HFF-Myc (cell line): ENCODE results near the gene C6orf132.

ENCODE experiments used
- DNase-seq: peaks from one replicate; pipeline ENCODE4 v3.0.0-alpha.2; 2011; ENCODE audit warnings: low read depth; ENCODE audit errors: extremely low read depth
- H3K4me3 ChIP-seq: replicated peaks from 2 replicates; pipeline ENCODE4 v1.5.1; 2011; ENCODE audit warnings: low read depth, mild to moderate bottlenecking, control low read depth, low read length
- CTCF ChIP-seq: IDR thresholded peaks from 2 replicates; pipeline ENCODE4 v1.5.1; 2012; ENCODE audit warnings: mild to moderate bottlenecking, low read depth, low read length, control low read depth; ENCODE audit errors: missing control alignments

C6orf132 gene

DNA sequence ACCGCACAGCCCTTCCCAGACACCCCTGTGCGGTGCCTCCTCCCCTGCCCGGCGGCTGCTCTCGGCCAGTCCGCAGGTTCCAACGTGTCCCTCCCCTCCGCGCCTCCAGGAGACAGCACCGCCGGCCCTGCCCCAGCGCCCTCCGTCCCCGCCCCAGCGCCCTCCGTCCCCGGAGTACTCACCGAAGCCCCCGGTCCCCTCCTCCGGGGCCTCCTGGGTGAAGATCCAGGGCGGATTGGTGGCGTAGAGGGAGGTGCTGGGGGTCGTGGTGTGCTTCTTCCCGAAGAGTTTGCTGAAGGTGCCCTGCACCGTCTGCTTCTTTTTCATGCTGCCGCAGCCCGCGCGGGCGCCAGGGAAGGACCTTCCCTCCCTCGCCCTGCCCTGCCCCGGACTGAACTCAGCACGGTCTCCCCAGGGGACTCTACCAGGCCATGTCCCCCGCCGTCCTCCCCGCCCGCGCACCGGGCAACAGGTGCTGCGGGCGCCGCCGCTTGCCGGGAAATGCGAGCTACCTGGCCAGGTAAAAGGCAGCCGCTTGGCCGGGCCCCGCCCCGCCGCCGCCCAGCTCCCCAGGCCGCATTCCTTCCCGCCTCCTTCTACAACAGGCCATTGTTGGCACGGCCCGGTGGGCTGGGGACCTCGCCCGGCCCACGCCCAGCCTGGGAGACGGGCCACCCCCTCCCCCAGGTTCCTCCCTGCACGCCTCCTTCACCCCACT is at the start of gene C6orf132:
Gene C6orf132 (minus strand): TSS at position 503 of the 718 bp plus-strand sequence. CDS start 176 bp downstream, at position 327.
- no peak for DNase-seq
- no peak for TF ChIP-seq CTCF
- H3K4me3 ChIP-seq, result peak within 1 kb of the TSS; percentile 25

GRCh38 chr6:42190554-42191183 is 48.2 kb upstream of the C6orf132 start:
- no peak for TF ChIP-seq CTCF
- no peak for DNase-seq
- H3K4me3 ChIP-seq, result no peak overlapping the region

DNA sequence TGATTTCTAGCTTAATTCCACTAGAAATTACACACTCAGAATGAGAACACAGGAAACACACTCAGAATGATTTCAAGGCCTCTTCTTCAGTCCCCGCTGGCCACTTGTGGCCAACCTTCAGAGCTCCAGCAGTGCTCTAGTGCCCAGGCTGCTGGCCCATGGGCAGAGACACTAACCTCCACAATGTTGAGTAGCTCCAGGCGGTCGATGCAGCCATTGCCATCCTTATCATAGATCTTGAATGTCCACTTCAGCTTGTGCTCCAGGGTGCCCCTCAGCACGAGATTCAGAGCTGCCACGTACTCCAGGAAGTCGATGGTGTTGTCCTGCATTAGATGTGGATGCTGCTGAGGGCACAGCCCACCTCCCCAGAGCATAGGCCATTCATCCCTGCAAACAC is 46.0 kb upstream of the C6orf132 start:
- DNase-seq, result no peak

GRCh38 chr6:42185597-42185996 is 43.2 kb upstream of the C6orf132 start:
- DNase-seq, result no peak
- H3K4me3 ChIP-seq, result no peak overlapping the region
- no peak for TF ChIP-seq CTCF

More for the DNA sequence above, 46.0 kb upstream of the C6orf132 start:
- TF ChIP-seq CTCF, result no peak
- no peak overlapping the region for H3K4me3 ChIP-seq

DNA sequence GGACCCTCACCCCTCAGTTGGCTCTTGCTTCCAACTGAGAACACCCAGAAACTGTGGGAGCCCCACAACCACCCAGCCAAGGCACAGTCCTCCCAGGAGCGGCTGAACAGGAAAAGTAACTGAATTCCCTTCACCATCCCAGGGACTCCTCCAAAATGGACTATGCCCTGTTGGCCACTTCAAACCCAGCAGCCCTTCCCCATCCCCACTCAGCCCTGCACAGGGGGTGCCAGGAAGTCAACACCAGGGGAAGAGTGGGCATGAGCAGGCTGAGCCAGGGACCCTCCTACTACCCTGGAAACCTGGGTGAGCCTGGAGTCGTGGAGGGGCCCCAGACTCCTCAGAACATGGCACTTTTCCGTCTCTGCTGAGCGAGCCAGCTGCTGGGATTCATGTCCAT is 42.1 kb upstream of the C6orf132 start:
- no peak overlapping the region for H3K4me3 ChIP-seq
- TF ChIP-seq CTCF, result no peak
- no peak for DNase-seq

DNA sequence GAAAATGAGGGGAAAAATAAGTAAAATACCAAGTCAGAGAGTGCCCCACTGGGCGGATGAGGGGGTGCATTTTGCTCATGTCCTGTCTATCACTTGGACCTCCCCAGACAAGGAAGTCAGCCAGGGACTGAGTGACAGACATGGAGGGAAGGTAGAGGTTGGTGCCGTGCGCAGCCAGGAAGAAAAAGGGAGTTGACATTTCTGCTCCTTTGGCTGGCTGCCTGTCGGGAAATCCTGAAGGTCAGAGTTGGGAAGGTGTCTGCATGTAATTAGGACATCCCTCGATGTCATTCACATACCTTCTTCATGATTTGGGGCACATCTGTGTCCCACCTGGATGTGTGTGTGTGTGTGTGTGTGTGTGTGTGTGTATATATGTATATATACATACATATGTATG is 39.7 kb upstream of the C6orf132 start:
- TF ChIP-seq CTCF, result no peak
- no peak overlapping the region for H3K4me3 ChIP-seq
- DNase-seq, result no peak
